GM19023 (cell line): ENCODE measurements around the gene ACOT7.
"Not testable (repeated sequence)": the region's sequence is repeated elsewhere in the genome, so short reads cannot be mapped to it uniquely, and the experiment has no call there.

Source experiments
- ATAC-seq: cut with Tn5 transposase; IDR thresholded peaks from one replicate; pipeline ENCODE4 v1.9.1; 2021; ENCODE audit warnings: mild to moderate bottlenecking, moderate library complexity; ENCODE audit not compliant: unreplicated experiment

Gene ACOT7

DNA sequence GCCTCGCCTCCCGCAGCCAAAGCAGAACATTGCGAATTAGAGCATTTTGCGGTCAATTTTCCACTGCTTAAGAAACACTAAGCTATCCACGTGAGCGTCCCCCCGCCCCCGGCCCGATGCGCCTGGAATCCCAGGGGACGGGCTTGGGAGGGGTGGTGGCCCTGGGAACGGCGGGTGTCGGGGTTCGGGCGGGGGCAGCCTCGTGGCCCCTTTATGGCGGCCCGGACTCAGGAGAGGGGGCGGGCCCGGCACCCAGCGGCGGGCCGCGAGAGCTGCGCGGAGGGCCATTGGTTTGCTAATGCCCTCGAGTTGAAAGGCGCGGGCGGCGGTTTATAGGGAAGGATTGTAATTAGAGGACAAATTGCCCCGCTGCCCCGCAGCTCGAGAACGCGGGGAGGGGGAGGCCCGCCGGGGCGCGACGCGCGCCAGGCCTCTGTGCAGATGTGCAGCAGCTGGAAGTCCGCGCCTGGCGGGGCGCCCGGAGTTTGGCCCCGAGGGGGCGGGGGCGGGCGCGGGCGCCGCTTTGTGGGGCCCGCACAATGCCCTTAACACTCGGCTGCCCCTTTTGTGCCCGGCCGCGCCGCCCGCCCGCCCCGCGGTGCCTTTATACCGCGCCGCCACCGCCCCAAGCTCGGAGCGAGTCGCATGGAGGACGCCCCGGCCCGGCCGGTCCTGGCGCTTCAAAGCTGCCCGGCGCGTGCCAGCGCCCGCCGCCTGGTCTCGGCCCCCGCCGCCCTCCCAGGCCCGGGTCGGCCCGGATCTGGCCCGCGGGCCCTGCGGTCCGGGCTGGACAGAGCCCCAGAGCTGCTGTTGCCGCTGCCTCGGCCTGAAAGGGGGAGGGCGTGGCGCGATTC is 151.5 kb downstream of the ACOT7 start:
- ATAC-seq: no peak

DNA sequence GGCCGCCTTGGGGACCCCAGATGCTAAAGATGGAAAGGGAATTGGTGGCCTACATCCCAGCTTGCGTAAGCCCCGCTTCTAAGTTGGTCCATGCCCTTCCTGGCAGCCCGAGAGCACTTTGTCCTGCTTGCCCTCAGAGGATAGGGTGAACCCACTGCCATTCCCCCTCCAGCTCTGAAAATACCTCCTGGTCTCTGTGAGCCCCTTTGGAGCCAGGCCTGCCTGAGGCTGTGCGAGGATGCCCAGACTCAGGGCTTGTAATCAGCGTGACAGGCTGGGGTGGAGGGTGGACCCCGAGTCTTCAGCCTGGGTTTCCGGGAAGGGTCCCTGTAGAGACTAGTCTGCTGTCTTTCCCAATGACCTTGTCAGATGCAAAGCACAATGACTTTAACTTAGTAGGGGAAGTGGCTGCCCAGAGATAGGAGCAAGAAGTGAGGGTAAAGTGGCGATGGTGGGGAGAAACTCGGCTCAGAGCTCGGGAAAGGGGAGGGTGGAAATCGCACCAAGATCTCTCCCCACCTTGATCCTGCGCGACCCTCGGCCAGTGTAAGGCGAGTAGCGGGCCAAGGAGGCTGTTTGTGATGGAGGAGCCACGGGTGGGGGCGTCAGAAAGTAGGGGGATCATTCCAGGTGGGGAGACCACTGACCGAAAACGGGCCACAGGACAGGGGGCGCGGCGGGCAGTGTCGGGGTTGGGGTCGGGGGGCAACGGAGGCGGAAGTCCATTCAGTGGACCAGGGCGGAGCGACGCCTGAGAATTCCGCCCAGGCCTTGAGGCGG is 152.3 kb downstream of the ACOT7 start:
- ATAC-seq: no peak

DNA sequence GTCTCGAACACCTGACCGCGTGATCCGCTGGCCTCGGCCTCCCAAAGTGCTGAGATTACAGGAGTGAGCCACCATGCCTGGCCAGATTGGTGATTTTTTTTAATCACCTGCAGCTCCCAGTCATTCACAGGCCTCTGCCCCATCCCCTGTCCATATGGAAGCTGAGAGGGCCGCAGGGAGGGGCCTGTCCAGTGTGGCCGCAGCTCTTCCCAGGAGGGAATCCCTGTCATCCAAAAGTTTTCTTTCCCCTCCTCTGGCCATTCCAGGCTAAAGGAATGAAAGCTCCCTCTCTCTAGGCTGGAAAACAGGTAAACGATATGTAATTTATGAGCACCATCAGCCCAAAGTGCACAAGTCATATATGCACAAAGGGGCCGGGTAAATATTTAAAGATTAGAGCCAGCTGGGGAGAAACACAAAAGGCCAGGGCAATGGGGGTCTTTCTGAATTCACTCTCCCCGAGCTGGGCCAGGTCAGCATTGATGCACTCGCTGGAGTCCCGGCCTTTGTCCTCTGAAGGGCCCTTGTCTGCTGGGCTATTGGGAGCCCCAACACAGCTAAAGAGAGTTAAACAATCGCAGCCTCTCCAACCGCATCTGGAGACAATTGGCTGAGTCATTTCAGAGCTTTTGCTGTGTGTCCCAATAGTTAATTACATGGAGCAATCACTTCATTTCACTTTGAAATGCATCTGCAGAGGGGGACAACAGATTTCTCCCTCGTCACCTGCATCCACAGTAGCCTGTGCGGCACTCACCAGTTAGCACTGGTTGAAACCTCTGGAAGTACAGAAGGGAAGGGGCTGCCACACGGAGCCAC is 153.4 kb downstream of the ACOT7 start:
- ATAC-seq: no peak

DNA sequence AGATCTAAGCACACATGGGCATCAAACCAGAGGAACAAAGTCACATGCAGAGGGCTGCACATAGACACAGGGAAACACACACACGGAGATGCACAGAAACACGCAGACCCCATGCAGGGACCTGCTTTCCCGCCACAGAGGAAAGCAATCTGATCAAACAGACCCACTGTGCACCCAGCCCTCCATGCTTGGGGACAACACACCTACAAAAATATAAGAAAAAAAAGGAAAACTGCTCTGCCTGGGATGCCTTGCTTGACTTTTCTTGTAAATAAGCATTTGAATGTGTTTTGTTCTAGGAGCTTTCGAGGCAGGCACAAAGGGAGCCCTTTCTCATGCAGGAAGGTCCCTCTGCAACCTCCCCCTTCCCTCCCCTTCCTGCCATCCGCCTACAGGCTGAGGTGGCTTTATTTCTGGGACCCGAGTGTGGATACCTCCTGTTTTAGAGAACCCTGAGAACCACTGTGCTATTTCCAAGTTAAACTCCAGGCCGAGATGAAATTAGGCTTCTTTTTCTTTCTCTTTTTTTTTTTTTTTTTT is 154.3 kb downstream of the ACOT7 start:
- ATAC-seq: no peak

DNA sequence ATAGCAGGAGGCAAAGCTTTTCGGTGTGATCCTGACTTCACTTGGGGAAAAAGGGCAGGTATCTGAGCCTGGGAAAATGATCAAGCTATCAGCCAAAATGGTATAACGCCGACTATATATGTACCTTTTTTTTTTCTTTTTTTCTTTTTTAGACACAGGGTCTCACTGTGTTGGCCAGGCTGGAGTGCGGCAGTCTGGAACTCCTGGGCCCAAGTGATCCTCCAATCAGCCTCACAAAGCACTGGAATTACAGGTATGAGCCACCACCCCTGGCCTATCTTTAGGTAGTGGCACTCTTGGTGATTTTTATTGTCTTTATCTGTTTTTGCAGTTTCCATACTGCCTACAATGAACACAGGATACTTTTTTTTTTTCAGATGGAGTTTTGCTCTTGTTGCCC is 156.5 kb downstream of the ACOT7 start:
- no peak for ATAC-seq

DNA sequence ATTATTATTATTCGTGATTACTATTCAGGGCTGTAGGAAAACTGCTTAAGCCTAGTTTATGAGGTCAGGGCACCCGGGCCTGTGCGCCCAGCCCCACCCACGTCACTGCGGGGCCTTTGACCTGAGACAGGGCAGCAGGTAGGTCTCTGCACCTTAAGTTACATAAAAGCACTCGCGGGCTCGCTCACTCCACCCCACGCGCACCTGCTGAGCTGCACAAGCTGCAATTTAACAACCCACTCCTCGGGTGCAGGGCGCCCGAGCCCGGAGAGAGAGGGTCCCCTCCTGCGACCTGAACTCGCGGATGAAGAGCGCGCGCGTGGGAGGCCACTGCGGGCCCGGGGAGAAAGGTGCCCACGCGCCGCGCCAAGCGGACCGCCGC is 158.3 kb downstream of the ACOT7 start:
- no peak for ATAC-seq

DNA sequence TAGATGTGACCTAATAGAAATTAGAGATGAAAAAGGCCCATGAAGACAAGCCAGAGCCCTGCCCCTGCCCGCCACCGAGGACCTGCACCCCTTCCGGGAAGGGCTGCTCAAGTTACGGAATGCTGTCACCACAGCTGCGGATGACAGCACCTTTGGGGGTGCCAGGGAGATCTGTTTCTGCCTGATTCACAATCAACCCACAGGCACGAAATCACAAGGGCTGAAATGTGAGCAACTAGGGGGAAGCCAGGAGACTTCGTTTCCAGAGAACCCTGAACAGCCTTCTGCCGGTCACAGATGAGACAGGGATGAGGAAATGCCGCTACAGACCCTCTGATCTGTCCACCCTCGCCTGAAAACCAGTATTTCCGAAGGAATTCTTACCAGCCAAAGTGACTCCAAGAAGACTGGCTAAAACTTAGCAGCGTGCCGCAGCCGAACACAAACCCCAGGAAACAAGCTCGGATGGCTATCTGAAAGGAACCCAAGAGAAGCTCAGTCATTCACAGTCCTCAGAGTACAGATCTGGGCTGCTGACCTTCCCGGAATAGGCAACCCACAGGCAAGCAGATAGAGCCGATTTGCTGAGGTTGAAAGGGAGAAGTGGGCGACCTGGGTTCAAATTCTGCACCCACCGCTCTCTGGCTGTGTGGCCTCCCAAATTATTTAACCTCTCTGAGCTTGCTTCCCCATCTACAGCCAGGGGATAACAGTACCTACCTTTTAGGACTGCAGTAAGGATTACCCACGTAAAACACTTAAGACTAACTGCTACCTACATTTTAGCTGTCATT is 158.9 kb downstream of the ACOT7 start:
- no peak for ATAC-seq

DNA sequence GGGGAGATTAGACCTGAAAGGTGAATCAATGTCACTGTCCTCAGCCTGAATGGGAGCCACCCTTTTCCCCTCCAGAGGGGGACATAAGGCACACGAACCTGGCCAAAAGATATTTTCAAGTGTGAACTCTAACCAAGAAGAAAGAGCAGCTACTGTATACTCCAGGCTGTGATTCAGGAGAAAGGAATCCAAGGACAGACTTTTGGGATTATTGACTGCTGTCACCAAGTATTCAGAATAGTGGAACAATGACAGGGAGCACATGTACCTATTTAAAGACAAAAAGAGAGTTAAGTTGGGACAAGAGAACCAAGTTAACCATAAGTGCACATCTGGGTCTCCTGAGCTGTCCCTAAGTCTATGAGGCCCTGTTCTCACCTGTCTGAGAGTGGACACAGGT is 160.2 kb downstream of the ACOT7 start:
- no peak for ATAC-seq

DNA sequence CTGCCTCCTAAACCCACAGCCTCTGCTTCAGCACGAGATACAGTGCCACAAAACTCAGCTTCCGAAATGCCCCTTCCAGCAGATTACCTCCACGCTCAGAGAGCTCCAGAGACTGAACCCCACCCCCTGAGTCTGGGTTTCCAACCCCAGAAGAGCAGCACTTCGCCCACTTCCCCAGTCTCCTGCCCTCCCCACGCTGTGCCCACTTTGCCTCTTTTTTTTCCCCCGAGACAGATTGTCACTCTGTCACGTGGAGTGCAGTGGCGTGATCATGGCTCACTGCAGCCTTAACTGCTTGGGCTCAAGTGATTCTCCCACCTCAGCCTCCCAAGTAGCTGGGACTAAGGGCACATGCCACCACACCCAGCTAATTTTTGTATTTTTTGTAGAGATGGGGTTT is 167.9 kb downstream of the ACOT7 start:
- no peak for ATAC-seq

DNA sequence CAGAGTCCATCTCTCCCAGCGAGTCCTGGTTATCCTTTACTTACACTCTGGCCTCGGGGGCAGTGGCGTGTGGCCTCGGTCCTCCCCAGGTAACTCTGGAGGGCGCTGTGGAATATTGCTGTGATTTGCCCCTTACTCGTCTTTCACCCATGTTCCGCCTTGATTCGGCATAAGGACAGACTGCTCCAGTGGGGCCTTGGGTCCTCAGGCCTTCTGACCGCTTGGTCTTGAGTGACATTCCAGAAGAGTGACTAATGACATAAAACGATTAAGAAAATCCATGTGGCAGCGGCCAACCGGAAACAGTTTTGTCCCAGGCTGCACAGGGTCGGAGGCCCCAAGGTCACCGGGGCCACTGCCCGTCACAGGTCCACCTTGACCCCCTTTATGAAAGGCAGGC is 168.8 kb downstream of the ACOT7 start:
- ATAC-seq: no peak

DNA sequence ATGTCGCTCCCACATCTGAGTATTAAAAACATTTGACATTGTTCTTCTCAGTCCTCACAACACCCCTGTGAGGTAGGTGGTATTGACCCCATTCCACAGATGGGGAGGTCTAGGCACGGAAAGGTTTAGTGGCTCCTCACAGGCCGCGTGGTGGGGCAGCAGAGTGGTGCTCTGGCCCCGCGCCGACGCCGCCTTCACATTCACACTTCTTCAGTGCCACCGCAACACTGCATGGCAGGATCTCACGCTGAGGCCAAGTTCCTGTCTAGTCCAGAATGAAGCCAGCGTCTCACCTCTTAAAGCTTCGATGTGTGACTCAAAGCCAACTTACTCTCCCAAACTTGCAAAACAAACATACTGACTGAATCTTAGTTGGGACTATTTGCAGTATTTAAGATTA is 169.9 kb downstream of the ACOT7 start:
- ATAC-seq: no peak

DNA sequence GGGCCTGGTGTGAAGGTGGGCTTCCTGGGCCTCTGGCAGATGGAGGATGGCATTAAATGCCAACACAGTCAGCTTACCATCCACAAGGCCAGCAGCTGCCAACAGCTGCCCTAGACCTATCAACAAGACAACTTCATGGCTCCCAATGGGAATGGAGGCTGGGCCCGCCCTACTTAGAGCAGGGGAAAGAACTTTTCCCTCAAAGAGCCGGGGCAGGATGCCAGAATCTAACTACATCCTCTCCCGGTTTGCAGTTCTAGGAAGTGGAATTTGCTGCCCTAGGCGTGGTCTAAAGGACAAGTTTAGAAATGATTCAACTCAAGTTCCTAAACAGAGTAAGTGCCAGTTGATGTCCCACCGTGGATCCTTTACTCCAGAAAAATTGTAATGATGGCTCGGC is 170.9 kb downstream of the ACOT7 start:
- ATAC-seq: no peak

DNA sequence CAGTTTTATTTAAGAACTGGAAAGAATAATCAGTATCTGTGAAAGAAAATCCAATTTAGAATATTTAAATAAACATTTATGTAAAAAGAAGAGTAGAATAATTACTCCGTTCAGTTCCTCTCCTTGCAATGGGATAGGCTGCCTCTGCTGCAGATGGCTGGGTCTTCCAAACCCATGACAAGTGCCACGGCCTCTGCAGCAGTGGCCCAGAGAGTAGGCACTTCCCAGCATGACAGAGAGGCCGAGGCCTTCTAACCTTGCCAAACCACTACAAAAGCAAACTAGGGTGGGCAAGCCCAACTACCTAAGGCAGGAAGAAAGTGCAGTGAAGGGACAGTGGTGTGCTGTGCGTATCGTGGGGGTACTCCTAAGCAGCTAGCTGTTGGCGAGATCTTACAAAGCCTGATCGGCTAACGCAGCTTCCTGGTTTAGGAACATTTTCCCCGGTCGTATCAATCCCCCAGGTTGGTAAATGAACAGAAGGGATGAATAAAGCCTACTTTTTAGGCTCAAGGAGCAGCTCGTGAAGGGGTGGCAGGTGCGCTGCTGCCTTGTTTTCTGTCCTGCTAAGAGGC is 172.3 kb downstream of the ACOT7 start:
- no peak for ATAC-seq

DNA sequence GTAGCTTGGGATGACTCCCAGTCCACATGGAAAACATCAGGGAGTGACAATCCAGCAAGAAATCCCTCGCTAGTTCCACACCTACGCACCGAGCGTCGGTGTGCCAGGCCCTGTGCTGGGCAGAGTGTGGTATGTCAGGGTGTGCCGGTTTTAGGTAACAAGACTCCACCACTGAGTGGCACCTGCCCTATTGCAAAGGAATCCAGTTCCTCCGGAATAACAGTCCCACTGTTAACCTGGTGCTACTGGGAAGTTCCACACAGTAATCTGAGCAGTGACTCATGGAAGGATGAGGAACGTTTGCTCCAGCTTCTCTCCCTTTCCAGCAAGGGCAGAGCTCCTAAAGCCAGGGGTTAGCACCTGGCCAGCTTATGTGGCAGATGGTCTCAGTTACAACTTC is 173.3 kb downstream of the ACOT7 start:
- ATAC-seq: no peak

DNA sequence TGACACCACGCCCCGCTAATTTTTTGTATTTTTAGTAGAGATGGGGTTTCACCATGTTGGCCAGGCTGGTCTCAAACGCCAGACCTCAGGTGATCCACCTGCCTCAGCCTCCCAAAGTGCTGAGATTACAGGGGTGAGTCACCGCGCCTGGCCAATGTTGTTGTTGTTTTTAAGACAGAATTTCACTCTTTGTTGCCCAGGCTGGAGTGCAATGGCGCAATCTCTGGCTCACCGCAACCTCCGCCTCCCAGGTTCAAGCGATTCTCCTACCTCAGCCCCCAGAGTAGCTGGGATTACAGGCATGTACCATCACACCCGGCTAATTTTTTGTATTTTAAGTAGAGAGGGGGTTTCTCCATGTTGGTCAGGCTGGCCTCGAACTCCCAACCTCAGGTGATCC is 173.9 kb downstream of the ACOT7 start:
- ATAC-seq: not testable (repeated sequence)

DNA sequence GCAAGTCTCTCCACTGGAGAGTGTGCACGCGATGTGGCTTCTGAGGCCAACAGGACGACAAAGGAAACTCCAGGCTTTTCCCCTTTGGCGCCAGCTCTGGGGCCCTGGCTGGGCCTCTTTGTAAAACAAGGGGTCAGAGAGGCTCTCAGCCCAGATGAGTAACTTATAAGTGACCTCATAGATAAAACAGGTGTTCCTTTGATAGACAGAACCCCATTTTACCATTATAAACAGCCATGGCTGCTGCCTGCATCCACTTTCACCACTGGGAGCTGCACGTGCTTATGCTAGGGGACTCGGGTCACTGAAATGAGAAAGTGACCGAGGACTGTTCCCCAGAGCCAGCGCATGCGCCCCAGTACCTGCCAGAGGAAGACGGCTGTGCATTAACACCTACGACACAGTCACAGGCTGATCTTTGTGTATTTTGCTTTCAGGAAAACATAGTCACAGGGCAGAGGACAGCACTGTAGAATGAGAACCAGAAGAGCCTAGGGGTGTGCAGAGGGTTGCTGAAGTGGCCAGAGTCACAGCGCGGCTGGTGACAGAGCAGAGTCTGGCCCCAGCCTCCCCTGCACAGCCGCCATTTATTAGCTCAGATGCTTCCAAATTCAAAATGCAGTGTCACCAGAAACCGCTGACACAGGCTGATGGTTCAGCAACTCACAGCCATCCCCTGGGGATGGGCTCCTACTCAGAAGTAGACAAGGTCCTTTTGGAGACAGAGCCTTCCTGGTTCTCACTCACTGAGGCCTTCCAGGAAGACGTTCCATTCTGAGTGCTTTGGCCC is 175.0 kb downstream of the ACOT7 start:
- no peak for ATAC-seq
